WERI-Rb-1 (cell line): ENCODE data around the gene DCP1A.
"Not testable (repeated sequence)": the region's sequence is repeated elsewhere in the genome, so short reads cannot be mapped to it uniquely, and the experiment has no call there.

Experiments
- DNase-seq: peaks from one replicate; pipeline ENCODE4 v3.0.0-alpha.2; 2020
- H3K27ac ChIP-seq: fragments of 250-450 bp; sonication (Bioruptor Pico); 2 replicates; pipeline ENCODE4 v1.5.1; 2020; ENCODE audit warnings: mild to moderate bottlenecking, moderate library complexity
- H3K27me3 ChIP-seq: fragments of 250-450 bp; sonication (Bioruptor Pico); 2 replicates; pipeline ENCODE4 v1.5.1; 2021; ENCODE audit warnings: mild to moderate bottlenecking, low read depth, moderate library complexity; ENCODE audit not compliant: insufficient read depth, severe bottlenecking
- H3K36me3 ChIP-seq: fragments of 250-450 bp; sonication (Bioruptor Pico); 2 replicates; pipeline ENCODE4 v1.5.1; 2020; ENCODE audit warnings: mild to moderate bottlenecking, moderate library complexity
- H3K4me3 ChIP-seq: 2 replicates; pipeline ENCODE4 v1.5.1; 2011; ENCODE audit warnings: low read depth, mild to moderate bottlenecking, control low read depth, low read length
- H3K9me3 ChIP-seq: fragments of 250-450 bp; sonication (Bioruptor Pico); 2 replicates; pipeline ENCODE4 v1.5.1; 2021; ENCODE audit warnings: mild to moderate bottlenecking, moderate library complexity; ENCODE audit not compliant: severe bottlenecking
- TF ChIP-seq, protein P1 (sequence below): IDR thresholded peaks from 2 replicates; pipeline ENCODE4 v1.5.1; 2011; ENCODE audit warnings: low read depth, mild to moderate bottlenecking, control low read depth, inconsistent platforms, low read length

Gene DCP1A

DNA sequence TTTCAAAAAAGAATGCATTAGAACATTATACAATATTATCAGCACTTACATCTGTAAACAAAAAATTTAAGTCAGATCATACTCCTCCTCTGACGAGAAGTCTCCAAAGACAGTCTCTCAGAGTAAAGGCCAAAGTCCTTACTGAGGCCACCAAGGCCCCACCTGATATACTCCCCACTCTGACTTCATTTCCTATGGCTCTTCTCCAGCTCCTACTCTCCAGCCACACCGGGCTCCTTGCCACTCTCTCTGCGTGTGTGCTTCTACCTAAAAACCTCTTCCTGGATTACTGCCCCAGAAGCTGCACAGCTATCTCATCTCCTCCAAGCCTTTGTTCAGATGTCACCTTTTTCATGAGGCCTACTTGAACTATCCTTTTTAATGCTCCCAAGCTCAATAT is 5.0 kb downstream of the DCP1A start:
- no peak for DNase-seq
- Histone ChIP-seq H3K4me3 (no peak overlapping the region), H3K27me3 (no peaks in the 10 kb centered on the region), H3K36me3 (peaks cover 57% of the 10 kb centered on the region), H3K27ac (no peak overlapping the region), H3K9me3 (no peaks in the 10 kb centered on the region)
- TF ChIP-seq, protein P1, sequence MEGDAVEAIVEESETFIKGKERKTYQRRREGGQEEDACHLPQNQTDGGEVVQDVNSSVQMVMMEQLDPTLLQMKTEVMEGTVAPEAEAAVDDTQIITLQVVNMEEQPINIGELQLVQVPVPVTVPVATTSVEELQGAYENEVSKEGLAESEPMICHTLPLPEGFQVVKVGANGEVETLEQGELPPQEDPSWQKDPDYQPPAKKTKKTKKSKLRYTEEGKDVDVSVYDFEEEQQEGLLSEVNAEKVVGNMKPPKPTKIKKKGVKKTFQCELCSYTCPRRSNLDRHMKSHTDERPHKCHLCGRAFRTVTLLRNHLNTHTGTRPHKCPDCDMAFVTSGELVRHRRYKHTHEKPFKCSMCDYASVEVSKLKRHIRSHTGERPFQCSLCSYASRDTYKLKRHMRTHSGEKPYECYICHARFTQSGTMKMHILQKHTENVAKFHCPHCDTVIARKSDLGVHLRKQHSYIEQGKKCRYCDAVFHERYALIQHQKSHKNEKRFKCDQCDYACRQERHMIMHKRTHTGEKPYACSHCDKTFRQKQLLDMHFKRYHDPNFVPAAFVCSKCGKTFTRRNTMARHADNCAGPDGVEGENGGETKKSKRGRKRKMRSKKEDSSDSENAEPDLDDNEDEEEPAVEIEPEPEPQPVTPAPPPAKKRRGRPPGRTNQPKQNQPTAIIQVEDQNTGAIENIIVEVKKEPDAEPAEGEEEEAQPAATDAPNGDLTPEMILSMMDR: no peak

GRCh38 chr3:53337167-53337940 is 10.0 kb downstream of the DCP1A start:
- Histone ChIP-seq H3K36me3 (peaks cover 54% of the 10 kb centered on the region), H3K27me3 (no peaks in the 10 kb centered on the region), H3K27ac (no peak overlapping the region), H3K9me3 (no peaks in the 10 kb centered on the region), H3K4me3 (no peak overlapping the region)
- TF ChIP-seq, protein P1: no peak
- no peak for DNase-seq

DNA sequence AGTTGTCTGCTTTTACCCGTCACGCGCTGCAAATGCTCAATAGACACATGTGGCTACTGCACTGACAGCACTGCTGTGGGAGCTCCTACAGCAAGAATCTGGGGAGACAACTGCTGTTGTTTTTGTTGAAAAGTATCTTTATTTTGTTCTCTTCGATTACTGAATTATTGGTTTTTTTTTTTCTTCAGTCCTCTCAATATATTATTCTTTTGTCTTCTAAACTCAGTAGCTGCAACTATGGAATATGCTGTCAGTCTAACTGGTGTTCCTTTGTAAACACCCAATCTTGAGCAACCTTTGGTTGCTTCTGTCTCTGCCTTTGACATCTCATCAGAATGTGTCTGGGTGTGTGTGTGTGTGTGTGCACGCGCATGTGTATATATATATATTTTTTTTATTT is 12.6 kb downstream of the DCP1A start:
- DNase-seq: no peak
- Histone ChIP-seq H3K9me3 (no peaks in the 10 kb centered on the region), H3K27me3 (no peaks in the 10 kb centered on the region), H3K36me3 (peaks cover 42% of the 10 kb centered on the region), H3K4me3 (no peak overlapping the region), H3K27ac (no peak overlapping the region)
- TF ChIP-seq, protein P1: no peak

DNA sequence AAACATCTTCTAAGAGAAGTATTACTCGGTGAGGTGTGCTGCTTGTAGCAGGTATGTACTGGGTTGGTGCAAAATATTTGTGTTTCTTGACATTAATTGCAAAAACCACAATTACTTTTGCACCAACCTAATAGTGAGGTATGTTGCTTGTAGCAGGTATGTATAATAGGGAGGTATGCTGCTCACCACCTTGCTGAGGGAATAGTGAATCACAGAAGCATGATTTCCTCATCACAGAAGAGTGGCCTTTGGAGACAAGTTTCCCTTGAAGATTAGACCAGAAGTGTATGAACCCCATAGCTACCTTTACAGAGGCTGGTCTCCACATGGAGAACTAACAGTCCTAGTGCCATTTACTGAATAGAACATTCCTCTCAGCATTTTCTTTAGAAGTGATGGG is 15.5 kb downstream of the DCP1A start:
- DNase-seq: no peak
- Histone ChIP-seq H3K36me3 (peaks cover 27% of the 10 kb centered on the region), H3K27me3 (no peaks in the 10 kb centered on the region), H3K27ac (no peak overlapping the region), H3K9me3 (no peaks in the 10 kb centered on the region), H3K4me3 (no peak overlapping the region)
- TF ChIP-seq, protein P1: no peak

DNA sequence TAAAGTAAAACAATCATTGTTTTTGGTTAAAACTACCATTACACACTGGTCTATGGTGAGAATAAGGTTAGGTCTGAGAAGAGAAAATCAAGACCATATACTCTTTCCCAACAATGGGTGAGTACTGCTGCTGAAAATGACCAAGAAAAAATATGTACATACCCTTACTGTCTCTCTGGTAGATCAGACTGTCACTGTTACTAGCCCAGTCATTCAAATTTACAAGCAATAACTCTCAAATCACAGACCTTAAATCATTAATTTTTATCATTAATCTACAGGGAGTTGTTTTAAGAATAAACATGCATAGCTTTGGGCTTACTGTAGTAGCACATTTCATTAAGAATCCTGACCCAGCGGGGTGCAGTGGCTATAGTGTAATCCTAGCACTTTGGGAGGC is 17.4 kb downstream of the DCP1A start:
- Histone ChIP-seq H3K36me3 (peaks cover 24% of the 10 kb centered on the region), H3K27me3 (no peaks in the 10 kb centered on the region), H3K9me3 (no peaks in the 10 kb centered on the region), H3K27ac (no peak overlapping the region), H3K4me3 (no peak overlapping the region)
- TF ChIP-seq, protein P1: no peak
- no peak for DNase-seq

GRCh38 chr3:53328746-53329145 is 18.6 kb downstream of the DCP1A start:
- Histone ChIP-seq H3K4me3 (no peak overlapping the region), H3K27ac (no peak overlapping the region), H3K27me3 (no peaks in the 10 kb centered on the region), H3K36me3 (peaks cover 24% of the 10 kb centered on the region), H3K9me3 (no peaks in the 10 kb centered on the region)
- no peak for DNase-seq
- TF ChIP-seq, protein P1: no peak

DNA sequence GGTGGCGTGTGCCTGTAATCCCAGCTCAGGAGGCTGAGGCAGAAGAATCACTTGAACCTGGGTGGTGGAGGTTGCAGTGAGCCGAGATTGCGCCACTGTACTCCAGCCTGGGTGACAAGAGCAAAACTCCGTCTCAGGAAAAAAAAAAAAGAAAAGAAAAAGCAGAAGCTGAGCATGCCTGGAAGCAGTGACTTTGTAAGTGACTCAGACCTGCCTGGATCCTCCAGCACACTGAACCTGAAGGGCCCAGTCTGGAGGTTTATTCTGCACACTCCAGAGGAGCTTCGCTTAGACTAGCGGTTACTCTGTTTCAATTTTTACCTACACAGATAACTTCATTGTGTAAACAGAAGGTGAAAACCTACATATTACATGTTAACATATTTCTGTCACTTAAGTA is 19.4 kb downstream of the DCP1A start:
- not testable (repeated sequence) for H3K27ac ChIP-seq, H3K27me3 ChIP-seq, H3K4me3 ChIP-seq, DNase-seq, H3K9me3 ChIP-seq
- H3K36me3 ChIP-seq: peaks cover 24% of the 10 kb centered on the region
